Posterior cingulate gyrus (tissue), 11 donors: ENCODE data around the gene PAPSS1.
"Not testable (repeated sequence)": the region's sequence is repeated elsewhere in the genome, so short reads cannot be mapped to it uniquely, and the experiment has no call there.

ENCODE experiments used
- DNase-seq, 10 donors: peaks; one replicate each; pipeline versions ENCODE4 v3.0.0 to v3.0.0-alpha.2; 2020 to 2021; ENCODE audit warnings: mixed read lengths in 3 of 10
- intact Hi-C: fragments of 100-400 bp; cut with DNase I; formaldehyde crosslinking; loops from one replicate; pipeline ENCODE4 v1.15.1; 2023

The PAPSS1 gene

GRCh38 chr4:107729050-107729449 lies 9.0 kb upstream of the PAPSS1 start:
- DNase-seq, intact Hi-C loops: not testable (repeated sequence)

DNA sequence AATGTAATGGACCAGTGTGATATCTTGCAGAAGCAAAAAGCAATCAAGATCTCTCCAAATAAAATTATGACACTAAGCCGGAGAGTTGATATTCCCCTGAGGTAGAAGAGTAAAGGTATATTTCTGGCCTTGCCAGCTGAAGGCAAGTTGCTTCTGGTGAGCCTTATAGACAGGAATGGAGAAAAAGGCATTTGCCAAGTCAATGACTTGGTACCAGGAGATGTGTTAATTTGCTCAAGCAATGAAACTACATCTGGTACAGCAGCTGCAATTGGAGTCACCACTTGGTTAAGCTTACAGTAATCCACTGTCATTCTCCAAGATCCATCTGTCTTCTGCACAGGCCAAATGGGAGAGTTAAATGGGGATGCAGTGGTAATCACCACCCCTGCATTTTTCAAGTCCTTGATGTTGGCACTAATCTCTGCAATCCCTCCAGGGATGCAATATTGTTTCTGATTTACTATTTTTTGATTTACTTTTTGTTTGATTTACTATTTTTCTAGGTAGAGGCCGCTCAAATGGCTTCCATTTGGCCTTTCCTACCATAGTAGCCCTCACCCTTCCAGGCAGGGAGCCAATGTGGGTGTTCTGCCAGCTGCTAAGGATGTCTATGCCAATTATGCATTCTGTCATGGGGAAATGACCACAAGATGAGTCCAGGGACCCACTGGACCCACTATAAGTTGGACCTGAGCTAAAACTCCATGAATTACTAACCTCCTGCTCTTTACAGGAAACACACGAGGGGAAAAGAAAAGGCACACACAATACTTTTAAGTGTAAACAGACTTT lies 6.3 kb upstream of the PAPSS1 start:
- DNase-seq, intact Hi-C loops: not testable (repeated sequence)

DNA sequence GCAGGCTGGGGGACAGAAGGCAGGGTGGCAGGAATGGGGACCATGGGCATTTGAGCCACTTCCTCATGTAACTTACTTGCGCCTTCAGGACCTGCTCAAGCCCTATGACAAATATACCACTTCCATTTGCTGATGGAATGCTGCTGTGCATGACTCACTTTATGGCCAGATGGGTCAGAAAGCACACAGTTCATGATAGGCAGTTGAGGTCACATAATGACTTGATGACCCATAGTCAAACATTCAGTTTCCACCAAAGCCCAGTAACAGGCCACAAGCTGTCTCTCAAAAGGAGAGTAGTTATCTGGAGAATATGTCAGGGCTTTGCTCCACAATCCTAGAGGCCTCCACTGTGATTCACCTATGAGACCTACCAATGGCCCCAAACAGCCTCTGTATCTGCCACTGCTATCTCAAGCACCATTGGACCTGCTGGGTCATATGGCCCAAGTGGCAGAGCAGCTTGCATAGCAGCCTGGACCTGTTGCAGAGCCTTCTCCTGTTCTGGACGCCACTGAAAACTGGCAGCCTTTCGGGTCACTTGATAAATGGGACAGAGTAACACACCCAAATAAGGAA lies 5.3 kb upstream of the PAPSS1 start:
- intact Hi-C loops, result no loop called here
- DNase-seq, result no peak

- intact Hi-C loops, DNase-seq: not testable (repeated sequence)
These were observed 3.3 kb upstream of the PAPSS1 start for GRCh38 chr4:107723331-107723730.

DNA sequence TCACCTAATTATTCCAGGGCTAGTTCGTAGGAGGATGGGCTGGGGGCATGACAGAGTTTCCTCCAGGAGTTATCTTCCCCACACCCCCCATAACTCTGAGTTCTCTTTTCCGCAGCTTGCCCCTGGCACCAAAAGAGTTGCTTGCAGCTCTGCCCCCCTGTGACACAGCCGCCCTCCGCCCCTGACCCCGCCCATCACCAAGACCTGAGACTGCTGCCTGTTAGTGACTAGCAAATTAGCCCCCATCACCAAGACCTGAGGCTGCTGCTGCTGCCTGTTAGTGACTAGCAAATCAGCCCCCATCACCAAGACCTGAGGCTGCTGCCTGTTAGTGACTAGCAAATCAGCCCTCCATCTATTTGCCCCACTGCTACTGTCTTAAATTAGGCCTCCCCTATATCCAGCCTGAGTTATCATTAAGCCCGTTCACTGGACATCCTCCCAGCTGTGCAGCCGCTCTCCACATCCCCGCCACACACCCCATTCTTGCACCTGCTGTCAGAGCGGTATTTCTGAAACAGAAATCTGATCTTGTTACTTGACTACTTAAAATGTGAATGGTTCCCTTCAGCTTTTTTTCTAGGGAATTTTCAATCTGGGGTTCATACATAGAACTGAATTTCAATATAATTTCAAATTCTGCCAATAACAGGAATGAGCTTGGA lies 1.5 kb upstream of the PAPSS1 start:
- DNase-seq, result peak in 2 of 10 donors; percentile 69 to 84
- intact Hi-C loops, result no loop called here

DNA sequence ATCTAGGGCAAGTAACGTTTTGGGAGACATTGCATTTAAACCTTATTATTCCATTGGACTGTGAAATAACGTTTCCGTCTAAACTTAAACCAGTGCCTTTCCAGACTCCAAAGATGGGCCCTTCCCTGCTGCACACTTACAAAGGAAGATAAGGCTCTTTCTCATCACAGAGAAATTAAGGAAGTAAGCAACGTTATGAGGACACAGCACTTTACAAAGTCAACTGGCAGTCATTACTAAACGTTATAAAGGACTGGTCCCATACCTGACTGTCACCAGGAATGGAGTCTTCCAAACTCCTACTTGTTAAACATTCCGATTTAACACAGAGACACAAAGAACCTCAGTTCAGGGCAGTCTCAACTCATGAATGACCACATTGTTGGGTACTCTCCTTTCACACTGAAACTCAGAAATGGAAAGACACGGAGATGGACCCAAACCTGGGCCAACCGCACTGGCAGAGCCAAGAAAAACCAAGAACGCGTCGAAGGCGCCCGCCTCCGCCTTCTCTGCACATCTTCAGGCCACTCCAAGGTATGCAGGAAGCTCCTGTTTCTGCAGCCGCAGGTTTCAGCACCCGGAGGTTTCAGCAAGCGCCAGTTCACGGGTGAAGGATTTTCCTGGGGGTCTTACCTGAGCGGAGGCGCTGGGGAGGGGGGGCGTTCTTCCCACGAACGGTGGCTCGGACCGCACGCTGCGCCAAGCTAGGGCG lies 670 bp downstream of the PAPSS1 start:
- peak in 5 of 10 donors; percentile 20 to 87 (median 26) for DNase-seq
- intact Hi-C loops, result no loop called here

DNA sequence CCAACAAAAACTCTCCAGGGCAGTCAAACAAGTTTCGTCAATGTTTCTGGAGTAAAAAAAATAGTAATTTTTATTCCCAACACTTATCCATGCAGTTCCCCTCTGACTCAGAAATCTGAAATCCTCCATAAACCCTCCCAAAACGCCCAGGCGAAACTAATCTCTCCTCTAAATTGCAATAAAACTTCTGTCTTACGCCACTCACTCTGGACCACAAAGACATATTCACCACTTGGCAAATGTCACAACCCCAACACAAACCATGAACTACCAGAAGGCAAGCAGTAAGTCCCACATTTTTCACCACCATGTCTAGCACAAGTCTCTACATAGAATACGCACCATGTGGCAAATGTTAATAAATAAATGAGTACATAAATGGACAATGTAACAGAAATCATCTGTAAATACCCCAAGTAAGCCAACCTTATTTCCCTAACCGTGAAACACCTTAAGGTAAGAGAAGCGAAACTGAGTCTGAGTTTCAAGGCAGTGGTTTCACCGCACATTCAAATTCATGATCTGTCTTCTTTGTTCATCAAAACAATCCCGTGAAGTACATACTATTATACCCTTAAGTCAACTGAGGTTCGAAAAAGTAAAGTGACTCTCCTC lies 1.6 kb downstream of the PAPSS1 start:
- DNase-seq, result no peak
- intact Hi-C loops, result no loop called here

DNA sequence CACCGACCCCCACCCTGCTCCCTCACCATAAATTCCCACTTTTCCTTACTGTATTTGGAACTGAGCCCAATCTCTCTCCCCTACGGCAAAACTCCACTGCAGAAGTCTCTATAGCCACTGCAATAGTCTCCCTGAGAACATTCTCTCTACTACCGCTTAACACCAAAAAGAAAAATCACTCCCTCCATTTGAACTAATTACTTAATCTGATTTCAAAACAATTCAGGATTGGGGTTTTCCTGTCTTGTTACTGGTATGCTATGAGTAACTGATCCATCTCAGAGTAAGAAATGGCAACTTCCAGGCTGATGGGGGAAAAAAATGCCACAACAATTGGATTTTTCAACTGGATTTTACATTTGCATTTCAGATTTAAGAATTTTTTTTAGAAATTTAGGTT lies 5.8 kb downstream of the PAPSS1 start:
- intact Hi-C loops, result no loop called here
- no peak for DNase-seq

DNA sequence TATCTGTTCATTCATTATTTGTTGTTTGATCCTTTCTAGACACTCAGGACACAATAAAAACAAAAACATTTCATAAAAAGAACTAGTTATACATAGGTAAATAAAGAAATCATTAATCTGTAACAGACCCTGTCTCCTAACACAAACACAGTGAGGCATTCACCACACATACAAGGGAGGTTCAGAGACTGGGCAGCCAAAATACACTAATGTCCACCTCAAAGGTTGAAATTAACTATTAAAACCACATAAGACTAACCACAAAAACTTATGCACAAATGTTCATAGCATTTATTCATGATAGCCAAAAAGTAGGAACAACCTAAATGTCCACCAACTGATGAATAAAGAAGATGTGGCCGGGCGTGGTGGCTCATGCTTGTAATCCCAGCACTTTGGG lies 7.8 kb downstream of the PAPSS1 start:
- intact Hi-C loops, result no loop called here
- no peak for DNase-seq

GRCh38 chr4:107711831-107712230 lies 8.2 kb downstream of the PAPSS1 start:
- intact Hi-C loops, result no loop called here
- DNase-seq, result no peak

GRCh38 chr4:107710493-107711459 lies 9.3 kb downstream of the PAPSS1 start:
- no peak for DNase-seq
- intact Hi-C loops, result no loop called here

- no peak for DNase-seq
- intact Hi-C loops, result no loop called here
These were observed 10.1 kb downstream of the PAPSS1 start for GRCh38 chr4:107709916-107710315.

DNA sequence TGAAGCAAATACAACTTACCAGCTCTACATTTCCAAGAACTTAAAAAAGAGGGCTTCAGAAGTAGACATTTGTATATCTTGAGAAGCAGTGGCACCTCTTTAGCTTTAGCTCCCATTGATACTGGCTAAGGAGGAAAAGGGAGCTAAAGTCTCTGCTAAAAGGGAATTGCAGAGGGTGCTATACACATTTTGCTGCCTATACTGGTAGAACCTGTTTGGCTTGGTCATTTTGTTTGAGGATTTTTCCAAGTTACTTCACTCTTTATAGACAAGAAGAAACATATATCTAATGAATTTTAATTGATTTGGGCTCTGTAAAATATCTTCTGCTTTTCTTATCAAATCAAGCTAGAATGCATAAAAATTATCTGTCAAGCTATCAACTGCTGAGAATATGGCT lies 11.8 kb downstream of the PAPSS1 start:
- no peak for DNase-seq
- intact Hi-C loops, result no loop called here

- intact Hi-C loops, result no loop called here
- no peak for DNase-seq
These were observed 14.1 kb downstream of the PAPSS1 start for GRCh38 chr4:107705742-107706556.

DNA sequence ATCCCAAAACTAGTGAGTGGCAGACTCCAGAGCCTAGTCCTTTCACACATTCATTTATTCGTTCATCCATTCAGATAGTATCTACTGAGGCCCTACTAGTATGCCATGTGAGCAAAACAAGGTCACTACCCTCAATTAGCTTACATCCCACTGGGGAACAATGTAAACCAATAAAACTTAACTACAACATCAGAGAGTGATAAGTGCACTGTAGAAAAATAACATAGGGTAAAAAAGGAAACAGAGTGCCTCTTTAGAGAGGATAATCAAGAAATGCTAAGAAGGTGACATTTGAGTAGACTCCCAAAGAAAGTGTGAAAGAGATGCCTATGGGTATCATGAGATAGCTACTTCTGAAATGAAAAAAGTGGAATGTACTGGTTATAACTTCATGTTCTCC lies 18.5 kb downstream of the PAPSS1 start:
- intact Hi-C loops, result no loop called here
- no peak for DNase-seq

DNA sequence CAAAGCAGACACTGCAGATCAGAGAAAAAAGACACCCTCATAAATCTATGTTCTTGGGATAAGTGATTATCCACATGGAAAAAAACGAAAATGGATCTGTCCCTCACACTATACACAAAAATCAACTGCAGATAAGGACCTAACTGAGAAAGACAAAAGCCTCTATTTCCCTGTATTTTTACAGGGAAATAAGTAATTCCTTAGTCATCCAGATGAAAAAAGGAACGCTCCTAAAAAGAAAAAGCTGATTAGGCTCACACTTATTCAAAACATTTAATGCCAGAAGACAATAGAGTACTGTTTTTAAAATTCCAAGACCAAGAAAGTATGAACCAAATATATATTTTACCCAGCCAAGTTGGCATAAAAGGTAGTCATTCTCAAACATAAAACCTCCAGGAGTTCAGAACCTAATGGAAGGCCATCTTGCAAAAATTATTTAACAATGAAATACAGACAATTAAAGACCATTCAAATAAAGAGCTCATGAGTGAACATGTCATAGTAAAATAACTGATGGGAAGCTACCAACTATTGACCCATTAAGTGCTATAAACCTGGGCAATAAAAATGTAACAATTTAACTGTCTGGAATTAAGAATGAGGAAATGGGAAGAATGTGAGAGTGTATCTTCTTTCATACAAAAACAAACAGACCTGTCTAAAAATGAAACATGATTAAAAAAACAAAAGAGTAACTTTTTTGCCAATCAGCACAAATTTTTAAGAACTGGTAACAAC lies 20.4 kb downstream of the PAPSS1 start:
- intact Hi-C loops, result no loop called here
- no peak for DNase-seq

DNA sequence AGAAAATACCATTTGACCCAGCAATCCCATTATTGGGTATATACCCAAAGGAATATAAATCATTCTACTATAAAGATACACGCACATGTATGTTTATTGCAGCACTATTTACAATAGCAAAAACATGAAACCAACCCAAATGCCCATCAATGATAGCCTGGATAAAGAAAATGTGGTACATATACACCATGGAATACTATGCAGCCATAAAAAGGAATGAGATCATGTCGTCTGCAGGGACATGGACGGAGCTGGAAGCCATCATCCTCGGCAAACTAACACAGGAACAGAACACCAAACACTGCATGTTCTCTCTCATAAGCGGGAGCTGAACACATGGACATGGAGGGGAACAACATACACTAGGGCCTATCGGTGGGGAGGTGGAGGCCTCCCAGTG lies 23.8 kb downstream of the PAPSS1 start:
- intact Hi-C loops, DNase-seq: not testable (repeated sequence)

DNA sequence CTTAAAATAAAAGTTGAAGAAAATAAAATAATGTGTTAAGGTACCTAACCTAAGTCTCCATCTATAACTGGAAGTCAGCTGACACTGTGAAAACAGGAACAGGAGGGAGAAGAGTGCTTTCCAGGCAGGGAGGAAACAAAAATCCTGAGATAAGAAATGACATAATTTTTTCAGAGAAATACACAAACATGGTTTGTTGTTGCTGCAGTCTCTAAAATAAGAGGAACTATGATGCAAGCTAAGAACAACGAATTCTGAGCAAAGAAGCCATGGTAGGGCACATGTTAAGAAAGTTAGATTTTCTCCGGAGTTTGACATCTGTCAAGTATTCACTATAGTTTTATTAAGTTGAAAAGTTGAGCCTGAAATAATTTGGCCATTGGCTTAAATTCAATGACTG lies 26.9 kb downstream of the PAPSS1 start:
- no peak for DNase-seq
- intact Hi-C loops, result no loop called here
